HG03025 (cell line): Measurements from ENCODE around the gene HOXB3.

Source experiments
- ATAC-seq: cut with Tn5 transposase; IDR thresholded peaks from one replicate; pipeline ENCODE4 v1.9.1; 2021; ENCODE audit warnings: mild to moderate bottlenecking, moderate library complexity; ENCODE audit not compliant: unreplicated experiment, low FRiP score

The HOXB3 gene

DNA sequence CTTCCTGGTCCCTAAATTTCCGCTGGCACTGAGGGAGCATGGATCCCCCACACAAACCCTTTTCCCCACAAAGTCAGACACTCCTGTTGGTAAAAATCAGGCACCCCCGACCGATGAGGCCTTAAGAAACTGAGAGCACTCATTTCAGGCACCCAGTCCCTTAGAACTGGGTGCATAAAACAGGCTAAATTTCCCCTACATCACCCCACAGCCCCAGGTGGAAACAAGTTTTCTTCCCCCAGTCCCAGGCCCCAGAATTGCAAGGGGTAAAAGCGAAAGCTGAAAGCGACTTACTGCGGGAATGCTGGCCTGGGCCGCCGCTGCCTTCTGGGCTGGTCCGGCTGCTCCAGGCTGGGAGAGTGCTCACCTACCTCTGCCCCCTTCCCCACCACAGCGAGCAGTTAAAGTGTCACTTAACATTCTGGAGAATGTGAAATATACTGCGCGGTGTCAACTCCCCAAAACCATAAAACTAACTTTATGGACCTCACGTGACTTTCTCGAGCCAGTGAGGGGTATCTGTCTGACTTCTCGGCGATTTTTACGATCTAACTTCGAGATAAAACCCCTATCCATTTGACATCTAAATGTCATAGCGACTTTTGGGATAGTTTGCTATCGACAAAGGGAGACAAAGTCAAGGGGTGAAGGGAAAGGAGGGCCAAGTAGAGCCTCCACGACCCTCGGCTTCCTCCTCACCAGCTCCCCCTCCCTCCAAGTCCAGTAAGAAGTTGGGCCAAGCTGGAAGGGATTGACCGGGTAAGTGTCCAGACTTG lies at the start of gene HOXB3:
HOXB3 (minus strand) TSS at position 411 of the 776 bp plus-strand sequence. CDS start 37,767 bp downstream, outside the sequence.
- no peak for ATAC-seq

DNA sequence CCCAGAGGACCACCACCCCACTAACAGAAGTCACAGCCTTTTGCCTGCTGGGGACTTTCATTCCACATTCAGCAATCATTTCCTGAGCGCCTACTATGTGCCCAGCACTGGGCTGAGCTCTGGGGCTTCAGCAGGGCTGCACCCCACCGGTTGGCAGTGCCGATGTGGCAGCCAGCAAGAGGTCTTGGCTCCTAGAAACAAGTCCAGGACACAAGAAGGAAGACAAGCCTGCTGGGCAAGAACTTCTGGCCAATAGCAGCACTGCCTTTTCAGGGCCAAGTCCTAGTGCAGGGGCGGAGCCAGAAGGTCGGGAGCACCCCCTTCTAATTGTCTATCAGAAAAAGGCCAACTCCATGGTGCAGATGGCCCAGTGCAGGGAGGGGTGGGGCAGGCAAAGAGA lies 49.1 kb upstream of the HOXB3 start:
- ATAC-seq = no peak

DNA sequence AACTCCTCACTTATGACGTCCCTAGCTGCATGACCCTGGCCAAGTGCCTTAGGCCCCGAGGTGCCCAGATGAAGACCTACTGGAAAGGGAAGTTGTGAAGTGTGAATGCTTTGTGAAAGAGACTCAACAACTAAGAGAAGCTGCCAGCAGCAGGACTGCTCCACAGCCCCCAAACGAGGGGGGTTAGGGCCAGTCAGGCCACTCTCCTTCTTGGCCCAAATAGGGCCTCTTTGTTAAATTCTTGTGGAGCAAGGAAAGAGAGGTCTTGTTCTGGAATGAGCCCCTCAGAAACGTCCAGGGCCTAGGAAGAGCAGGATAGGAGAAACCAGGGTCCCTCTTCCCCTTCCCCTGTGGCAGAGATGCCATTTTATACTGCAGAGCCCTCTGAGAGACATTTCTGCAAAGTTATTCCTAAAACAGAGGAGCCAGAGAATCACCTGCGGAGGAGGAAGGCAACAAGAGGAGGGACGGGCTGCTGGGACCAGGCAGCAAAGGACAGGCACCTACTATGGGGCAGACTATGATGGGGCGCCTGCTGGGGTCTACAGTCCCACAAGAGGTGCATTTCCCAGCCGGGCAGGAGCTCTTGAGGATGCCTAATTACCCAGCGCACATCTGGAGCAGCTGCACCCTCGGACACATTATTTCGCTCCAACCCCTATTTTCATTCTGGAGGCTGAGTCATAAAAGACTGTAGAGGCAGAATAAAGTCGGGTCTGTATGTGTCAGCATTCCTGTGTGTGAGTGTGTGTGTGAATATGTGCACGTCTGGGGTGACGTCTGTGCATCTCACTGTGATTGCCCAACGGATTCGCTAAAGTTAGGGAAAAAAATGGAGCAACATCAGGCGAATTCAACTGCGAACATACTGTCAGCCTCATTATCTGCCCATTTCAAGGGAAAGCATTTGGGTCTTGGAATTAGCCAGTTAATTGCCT lies 47.6 kb upstream of the HOXB3 start:
- no peak for ATAC-seq

DNA sequence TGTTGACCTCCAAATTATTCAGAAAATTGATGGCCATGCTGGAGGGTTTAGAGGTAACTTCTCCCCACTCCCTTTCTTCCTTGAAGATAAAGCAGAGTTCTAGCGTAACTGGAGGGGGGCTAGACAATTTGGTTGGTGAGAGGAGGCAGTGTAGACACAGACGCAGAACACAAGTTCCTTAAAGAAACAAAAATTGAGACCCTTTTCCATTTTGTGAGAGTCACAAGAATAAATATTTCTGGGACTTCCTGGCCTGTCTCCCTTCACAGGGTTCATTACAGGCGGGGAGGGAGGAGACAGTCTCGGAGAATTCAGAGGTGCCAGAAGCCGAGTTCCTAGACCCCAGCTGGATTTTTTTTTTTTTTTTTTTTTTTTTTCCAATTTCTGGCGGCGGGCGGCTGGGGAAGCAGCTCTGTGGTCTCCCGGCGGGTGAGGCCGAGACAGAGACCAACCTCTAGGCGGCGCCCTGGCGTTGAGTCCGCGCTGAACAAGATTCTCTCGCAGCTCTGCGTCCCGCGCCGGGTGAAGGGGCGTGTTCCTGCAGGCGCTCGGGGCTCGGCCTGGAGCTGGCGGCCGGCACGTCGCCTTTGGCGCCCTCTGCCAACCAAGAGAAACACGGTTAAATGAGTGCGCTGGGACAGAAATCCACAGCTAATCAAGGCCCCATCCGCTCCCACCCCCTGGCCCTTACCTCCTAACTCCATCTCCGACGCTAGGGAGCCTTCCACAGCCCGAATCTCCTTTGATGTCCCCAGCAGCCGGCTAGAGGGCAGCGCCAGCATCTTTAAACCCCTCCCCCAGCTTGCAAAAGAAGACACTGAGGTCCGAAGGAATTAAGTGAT lies 46.4 kb upstream of the HOXB3 start:
- no peak for ATAC-seq

DNA sequence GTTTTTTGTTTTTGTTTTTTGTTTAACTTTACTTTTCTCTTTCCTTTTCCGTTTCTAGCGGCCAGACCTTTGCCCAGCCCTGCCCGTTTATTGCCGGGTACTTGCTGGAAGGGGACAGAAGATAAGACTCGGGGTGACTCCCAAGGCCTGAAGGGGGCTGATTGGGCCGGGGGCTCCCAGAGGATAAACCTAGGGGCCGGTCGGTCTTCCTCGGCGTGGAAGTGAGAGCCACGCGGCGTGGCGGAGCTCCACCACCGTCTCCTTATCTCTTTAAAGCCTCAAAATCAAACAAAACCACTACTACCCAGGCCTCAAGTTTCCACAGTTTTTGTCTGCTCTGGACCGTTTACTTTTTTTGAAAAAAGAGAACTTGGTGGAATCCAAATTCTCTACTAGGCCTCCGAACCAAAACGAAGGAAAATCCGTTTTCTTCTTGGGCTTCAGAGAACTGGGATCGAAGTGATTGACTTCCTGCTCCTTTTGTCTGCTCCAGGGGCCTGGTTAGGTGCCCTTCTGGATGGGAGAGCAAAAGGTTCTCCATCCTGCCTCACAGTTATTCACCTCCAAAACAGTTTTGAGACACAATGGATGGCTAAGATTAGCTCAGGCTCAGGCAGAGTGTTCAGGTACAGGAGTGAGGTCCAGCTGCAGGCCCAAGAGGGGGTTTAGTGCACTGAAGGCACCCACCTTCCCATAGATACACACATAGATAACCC lies 44.6 kb upstream of the HOXB3 start:
- no peak for ATAC-seq

DNA sequence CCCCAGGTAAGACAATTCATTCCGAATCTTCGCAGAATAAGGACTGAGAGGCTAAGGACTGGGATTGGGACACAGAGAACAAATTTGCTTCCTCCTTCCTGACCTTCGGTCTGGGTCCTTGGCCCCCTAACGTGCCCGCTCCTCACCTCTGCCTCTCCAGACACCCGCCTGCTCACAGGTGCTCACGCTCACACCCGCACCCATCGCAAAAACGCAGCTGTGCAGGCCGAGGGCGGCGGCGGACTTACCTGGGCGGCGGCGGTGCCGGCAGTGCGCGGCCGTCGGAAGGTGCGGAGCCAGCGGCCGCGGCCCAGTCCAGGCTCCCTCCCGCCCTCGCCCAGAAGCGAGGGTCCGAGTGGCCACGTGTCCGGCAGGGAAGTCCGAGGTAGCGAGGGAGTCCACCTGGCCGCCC lies 43.2 kb upstream of the HOXB3 start:
- ATAC-seq = no peak

DNA sequence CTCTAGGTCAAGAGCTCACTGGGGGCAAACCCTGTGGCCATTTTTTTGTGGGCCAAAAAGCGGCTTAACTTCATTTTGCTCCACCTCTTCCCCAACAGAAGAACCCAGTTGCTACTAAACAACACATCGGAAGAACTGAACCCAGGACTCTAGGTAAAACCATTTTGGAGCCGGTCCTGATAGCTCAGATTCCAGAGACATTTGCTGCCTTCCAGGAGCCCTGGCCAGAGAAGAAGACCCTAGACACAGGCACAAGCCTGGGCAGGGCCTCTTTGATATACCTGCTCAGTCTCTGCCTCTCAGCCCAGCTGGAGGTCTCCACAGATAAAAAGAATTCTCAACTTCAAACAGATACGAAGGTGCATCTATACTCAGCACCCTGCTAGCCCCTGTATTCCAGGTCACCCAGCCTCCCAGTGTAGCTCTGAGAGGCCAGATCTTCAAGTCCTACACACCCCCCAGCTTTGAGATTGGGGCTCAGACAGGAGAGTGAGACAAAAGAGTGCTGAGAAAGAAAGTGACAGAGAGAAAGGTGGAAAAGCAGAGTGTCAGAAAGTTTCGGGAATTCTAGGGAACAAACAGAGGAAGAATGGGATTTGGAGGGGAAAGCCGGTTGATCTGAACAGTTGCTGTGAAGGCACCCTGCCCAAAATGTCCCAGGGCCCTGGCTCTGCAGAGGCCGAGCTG lies 42.7 kb upstream of the HOXB3 start:
- ATAC-seq = no peak

DNA sequence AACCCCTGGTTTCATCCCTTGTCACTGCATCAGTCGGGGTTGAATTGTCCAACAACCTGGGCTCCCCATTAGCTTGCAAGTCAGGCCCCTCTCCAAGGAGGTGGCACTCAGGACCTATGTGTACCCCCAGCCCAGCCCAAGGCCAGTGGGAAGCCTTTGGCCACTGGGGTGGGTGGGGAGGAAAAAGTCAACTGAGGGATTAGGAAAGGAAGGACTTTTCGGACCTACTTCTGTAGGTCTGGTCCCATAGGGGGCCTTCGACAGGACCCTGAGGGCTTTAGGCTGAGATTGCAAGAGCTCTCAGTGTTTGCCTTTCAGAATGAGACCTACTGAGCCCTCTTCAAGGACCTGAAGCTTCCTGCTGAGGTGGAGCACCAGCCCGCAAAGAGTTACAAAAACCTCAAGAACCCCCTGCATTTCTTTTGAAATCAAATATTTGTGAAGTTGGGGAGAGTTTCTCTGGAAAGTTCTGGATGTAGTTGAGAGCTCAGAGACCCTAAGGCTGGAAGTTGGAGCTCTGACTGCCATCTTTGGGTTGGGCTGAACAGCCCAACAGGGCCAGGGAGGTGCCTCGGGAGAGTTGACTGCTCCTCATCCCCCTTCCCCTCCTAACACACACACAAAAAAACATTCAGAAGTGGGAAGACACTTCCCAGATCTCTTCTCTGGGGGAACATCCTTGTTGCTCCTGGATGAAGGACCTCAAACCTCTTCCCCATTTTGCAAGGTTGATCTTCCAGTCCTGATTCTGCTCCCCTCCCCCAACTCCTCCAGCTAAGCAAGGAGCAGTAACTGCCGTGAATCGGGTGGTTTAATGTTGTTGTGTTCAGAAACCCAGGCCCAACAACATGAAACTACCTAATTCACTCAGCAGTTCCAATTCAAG lies 41.9 kb upstream of the HOXB3 start:
- ATAC-seq = no peak

DNA sequence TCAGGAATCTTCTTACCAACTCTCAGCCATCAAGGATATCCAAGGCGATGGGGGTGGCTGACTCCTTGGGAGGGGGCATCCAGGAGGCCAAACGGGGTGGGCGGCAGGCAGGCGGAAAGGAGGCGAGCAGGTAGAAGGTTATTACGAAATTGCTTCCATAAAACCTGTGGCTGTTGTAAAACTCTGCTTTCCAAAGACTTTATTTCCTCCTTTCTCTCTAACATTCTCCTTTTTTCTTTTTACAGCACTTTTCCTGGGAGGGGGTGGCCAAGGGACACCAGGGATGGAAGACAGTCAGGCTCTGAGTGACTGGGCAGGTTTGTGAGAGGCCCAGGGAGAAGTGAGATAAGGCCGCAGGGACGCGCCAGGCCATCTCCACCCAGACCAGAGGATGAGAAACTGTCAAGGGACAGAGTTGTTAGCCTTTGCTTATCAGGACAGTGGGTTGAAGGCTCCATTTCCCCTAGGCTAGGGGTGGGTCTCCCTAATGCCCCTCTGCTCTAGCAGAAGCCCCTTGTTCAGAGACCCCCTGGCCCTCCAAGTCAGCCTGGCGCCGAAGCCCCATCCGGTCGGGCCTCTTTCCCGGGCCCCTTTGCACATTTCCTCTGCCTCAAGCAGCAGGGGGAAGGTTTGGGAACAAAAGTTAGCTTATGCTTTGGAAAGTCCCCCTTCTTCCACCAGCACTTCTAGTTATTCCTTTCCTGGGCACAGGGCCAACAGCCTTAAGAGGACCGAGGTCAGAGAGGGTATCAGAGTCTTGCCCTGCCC lies 41.1 kb upstream of the HOXB3 start:
- no peak for ATAC-seq

DNA sequence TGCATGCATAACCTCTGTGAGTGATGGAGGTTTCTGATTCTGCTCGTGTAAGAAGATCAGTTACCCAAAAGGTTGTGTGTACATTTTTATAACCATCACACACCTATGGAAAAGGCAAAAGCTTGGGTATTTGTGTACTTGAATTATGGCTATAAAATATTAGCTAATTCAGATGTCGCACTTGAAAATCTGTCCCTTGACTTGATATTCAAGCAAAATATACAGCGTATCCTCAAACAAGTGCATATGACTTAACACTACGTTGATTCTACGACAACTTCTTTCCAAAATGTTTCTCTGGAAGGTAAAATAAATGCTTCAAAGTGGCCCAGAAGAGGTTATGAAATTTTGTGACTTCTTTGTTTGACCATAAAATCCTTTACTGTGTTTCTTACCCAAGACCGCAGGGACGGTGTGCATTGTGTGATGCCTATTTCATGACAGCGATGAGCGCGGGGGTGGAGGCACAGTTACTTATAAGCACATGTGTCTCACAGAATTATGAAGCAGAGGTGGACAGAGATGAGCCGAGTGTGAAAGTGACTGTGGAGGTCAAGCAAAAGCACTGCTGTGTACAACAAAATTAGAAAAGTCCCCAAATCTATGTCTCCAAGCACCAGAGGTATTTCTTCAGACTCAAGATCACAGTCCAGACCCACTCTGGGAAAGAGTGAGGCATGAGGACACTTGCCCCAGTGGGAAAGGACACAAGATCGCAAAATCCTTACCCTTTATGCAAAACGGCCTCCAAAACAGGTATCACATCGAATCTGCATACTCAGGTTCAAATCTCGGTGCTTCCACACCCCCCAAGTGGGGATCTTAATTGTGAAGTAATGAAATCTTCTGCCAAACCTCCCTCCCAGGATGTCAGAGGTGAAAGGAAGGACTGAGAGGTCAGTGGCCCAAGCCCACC lies 40.2 kb upstream of the HOXB3 start:
- no peak for ATAC-seq

DNA sequence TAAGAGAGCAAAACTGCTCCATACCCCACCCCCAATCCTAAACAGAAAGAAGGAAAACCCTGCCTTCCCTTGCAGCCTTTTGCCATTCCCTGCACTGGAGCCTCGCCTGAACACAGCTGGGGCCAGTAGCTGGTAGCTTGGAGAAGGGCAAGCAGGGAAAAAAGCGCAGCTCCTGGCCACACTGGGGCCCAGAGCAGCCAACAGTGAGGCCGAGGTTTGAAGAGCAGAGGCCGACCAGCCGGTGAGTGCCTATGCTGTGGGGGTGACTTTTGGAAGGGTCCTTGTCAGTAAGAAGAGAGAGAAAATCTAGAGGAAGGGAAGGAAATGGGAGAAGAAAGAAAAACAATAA lies 39.3 kb upstream of the HOXB3 start:
- ATAC-seq = no peak

DNA sequence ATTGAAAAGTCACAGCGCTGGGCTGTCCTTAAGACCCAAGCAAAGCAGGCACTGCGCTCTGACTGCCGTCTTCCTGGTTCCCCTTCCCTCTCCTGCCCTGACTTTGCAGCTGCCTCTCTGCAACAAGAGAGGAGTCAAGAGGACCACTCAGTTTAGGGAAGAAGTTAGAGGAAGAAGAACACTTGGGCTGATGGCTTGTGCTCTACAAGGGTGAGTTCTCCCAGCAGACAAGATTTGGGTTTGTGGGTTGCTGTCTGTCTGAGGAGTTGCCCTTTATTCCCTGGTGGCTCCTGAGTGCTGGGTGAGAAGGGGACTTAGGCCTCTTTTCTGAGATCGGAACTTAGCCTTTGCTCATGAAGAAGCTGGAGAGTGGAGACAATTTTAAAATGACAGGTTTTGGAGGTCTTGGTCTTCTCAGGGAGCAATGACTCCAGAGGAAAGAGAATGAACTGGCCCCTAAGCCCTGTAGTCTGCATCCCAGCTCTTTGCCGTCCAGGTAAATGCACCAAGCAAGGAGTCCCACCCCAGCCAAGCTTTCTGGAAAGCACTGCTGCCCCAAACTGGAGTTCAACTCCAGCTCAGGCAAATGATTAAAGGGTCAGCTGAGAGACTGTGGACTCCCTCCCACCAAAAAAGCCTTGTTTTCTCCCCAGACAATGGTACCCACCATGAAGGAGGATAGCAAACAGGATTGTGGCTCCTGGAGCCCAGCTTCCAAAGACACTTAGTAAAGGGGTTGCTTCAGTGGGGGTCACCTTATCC lies 38.8 kb upstream of the HOXB3 start:
- ATAC-seq = no peak

DNA sequence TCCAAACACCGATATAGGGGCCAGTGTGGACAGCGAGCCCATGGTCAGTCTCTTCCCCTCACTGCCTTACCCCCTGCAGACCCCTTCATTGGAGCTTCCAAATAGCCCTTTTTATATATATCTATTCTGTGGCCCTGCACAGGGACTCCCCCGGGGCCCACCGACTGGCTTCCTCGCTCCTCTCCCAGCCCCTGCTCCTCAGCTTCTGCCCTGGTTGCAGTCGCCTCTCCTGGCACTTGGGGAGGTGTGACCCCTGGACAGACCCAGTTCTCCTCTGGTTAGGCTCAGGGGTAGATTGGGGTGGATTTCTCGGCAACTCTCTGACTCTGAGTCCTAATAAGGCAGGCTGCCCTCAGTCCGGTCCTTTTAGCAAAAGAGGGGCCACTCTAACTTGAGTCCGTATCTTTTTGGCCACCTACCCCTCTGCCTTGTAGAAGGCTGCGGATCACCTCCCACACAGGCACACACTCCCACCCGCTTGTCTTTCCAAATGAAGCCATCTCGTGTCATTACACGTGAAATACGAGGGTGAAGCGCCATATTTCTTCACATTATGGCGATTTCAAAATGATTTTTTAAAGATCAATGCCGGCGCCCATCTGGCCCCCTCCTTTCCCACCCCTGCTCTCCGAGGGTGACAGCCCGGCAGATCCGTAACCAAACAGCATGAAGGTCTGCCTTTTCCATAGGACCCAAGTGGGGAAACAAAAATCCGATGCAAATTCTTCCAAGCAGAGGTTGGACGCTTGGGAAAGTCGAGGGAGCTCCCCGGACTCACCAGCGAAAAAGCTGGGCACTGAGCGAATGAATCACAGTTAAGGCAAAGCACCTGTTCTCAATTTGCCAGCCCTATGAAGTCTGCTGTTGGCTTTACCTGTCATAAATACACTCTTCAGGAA lies 37.8 kb upstream of the HOXB3 start:
- no peak for ATAC-seq

DNA sequence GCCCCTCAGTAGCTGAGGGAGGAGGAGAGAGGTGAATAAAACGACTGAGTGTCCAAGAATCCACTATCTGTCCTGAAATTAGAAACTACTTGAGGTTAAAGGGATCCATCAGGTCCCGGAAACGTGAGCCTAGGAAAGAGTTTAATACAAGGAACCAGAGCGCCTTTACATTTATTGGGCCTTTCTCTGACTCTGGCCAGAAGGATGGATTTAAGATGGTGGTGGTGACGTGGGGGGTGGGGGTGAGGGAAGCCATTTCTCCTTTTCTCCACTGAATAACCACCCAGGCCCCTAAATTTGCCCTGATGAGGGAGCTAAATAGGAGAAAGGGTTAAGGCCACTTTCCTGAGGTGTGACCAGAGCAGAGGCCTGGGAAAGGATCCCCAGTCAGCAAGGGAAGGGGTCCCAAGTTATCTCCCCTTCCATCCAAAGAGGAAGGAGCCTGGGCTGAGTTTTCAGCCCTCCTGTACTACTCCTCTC lies 37.1 kb upstream of the HOXB3 start:
- ATAC-seq = no peak
